GM19043 (cell line): ENCODE measurements around the gene SYT17.

ENCODE experiments used
- ATAC-seq: cut with Tn5 transposase; IDR thresholded peaks from one replicate; pipeline ENCODE4 v1.9.1; 2021; ENCODE audit warnings: low read depth; ENCODE audit not compliant: unreplicated experiment

SYT17 gene

DNA sequence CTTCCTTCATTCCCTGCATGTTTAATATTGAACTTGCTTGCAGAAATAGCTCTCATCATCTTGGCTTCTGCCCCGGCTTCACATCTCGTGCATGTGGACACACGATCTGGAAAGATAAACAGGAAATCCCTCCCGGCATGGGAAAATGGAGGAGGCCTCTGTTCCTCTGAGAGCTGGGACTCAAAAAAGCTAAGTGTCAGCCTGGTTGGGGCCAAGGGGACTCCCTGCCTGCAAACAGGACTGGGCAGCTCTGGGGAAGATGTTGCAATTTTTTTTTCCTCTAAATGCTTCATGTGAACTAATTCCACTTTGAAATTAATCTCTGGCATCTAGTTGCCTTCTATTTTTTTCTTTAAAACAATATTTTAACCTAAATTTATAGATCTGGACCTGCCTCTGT lies 29.4 kb upstream of the SYT17 start:
- ATAC-seq: no peak

DNA sequence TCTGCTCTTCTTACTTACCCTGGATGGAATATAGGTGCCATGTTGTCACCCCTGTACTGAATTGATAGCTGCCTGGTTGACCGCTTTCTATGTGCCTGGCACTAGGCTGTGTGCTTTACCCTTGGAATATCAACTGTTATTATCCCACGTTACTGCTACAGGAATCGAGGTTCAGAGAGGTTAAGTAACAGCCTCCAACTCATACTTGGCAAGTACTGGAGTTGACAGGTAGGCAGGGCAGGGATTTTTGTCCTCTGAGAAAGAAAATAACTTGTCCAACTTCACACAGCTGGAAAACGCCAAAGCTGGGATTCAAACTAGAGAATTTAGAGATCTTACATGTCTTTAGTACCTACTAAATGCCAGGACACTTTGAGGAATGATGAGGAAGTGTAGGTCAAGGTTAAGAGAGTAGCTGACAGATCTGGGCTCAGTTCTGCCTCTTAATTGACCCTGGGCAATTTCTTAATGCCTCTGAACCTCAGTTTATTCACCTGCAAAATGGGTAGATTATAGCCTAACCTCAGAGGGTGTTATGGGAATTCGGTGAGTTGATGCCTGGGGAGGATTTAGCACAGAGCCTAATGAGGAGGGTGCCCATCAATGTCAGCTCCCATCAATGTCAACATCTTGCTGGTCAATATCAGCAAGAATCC lies 28.5 kb upstream of the SYT17 start:
- ATAC-seq: no peak

DNA sequence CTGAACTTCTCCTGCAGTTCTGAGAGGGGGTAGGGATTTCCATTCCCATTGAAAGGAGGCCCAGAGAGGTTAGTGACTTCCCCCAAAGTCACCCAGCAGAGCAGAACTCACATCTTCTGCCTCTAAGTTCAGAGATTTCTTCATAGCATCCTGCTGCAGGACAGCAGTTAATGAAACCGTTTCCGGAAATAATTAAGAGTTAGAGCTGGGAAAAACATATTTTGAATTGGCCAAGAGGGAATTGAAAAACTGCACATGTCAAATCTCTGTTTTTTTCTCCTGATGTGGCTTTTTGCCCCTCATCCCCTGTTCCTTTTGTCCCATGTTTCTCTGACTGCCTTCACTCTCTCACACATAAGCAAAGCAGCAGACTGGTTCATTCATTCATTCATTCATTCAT lies 27.6 kb upstream of the SYT17 start:
- no peak for ATAC-seq

GRCh38 chr16:19142939-19143598 lies 25.0 kb upstream of the SYT17 start:
- no peak for ATAC-seq

DNA sequence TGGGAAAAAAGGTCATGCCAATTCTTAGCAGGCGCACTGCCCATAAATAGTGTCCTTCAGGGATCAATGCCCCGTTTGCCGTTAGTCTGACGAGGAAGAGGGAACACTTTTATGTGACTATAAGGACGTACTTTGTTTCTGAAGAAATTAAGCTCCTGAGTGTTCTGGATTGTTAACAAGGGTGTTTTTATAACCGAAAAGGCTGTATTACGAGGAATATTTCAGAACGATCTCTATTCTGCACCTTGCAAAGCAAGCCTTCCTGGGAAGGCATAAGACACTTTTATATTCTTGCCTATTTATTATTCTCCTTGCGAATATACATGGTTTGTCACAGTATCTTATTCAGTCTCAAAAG lies 24.5 kb upstream of the SYT17 start:
- ATAC-seq: no peak

- ATAC-seq: no peak
Observed at GRCh38 chr16:19145010-19145409, 23.0 kb upstream of the SYT17 start.

- no peak for ATAC-seq
Observed at GRCh38 chr16:19147126-19147525, 20.9 kb upstream of the SYT17 start.

- ATAC-seq: no peak
Observed at GRCh38 chr16:19147627-19148026, 20.4 kb upstream of the SYT17 start.

- ATAC-seq: no peak
Observed at GRCh38 chr16:19148189-19148588, 19.9 kb upstream of the SYT17 start.

DNA sequence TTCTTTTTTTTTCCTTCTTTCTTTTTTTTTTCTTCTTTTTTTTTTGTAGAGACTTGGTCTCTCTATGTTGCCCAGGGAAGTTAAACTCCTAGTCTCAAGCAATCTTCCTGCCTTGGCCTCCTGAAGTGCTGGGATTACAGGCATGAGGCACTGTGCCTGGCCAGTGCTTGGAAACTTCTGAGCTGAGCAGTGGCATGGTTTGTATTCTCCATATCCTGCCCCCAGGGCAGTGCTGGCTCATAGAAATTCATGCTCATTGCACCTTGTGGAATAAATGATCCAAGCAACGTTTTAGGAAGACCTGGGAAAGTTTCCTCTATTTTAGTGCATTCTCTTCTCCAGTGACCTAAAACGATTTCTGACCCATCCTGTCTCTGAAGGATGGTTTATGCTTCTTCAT lies 16.7 kb upstream of the SYT17 start:
- no peak for ATAC-seq

GRCh38 chr16:19152042-19152441 lies 16.0 kb upstream of the SYT17 start:
- ATAC-seq: no peak

- ATAC-seq: no peak
Observed at GRCh38 chr16:19153876-19154275, 14.2 kb upstream of the SYT17 start.

DNA sequence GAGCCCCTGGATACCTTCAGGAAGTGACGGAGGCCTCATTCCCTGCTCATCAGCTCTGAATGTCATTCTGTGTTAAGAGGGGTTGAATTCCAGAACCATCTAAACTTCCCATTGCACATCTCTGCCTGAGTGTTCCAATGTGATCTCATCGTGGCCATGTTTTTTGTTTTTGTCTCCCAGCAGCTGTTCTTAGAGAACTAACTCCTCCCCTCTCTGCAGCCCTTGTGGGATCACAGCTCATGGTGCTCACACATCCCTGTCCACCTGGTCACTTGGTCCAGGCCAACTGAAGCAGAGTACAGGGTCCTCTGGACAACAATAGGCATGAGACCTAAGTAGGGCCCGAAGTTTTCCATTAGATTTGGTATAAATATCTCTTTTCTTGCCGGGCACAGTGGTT lies 6.0 kb upstream of the SYT17 start:
- ATAC-seq: no peak

- ATAC-seq: no peak
Observed at GRCh38 chr16:19163215-19163614, 4.8 kb upstream of the SYT17 start.

DNA sequence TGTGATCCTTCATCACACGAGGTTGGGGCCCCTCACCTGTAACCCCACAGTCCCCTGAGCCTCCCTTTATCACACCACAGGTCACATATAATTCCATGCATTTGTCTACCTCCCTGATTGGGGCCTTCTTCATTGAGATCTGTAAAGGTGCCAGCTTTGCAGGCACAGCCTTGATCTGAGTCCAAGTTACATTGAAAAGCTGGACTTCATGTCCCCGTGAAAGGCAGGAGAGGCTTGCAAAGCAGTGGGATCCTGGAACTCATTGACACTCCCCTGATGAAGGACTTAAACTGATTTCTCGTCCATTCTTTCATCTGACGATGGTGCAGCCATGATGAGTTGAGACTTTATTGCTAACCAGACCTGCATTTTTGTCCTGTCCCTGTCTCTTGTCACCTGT lies 3.8 kb upstream of the SYT17 start:
- ATAC-seq: no peak

- ATAC-seq: no peak
Observed at GRCh38 chr16:19165101-19165500, 2.9 kb upstream of the SYT17 start.

- ATAC-seq: no peak
Observed at GRCh38 chr16:19166500-19166899, 1.5 kb upstream of the SYT17 start.

DNA sequence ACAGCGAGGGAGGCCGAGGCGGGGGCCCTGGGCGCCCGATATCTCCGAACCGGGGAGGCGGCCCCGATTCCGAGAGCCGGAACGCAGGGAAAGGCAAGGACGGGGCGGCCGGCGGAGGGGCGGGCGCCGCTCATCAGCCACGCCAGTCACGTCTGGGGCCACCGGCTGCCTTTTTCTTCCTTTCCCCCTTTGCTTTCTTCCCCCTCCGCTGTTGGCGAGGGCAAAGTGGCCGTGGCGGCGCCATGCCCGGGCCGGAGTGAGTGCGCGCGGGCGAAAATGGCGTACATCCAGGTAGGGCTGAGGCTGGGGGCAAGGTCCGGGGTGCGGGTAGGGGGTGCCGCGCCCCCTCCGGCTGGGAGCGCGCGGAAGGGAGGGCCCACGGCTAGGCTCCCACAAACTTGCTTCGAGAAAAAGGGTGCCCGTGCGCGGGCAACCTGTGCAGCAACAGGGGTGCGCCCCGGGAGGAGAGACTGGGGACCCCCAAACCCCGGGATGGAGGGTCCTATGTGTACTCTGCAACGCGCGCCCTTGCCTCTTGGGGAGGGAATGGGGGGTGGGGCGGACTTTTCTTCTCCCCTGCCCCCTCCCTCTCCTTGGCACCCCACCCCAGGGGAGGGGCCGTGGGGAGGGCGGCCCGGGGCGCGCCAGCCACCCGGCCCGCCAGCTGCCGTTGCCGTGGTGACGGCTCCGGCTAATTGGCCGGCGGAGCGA lies 486 bp downstream of the SYT17 start:
- ATAC-seq: no peak

DNA sequence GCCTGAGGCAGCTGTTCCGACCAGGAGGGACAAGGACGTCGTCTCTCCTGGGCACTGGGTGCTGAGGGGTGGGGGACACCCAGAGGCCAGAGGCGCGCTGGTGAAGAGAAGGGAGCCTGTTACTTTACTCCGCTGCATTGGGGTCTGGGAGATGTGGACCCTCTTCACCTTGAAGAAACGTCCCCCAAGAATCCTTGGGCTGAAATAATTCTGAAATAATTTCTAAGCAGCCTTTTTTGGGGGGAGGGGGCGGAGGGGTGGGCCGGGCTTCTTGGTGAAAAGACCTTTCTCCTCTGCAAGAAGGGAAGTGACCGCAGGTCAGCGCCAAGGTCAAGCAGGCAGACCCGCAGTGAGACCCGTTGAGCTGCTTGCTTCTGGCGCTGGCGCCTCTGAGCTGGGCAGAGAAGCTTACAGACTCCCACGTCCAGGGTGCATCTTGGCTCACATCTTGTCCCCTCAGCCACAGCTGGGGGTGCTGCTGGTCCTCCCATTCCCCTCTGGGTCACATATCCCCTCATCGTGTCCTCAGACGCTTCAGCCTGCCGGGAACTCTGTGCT lies 1.1 kb downstream of the SYT17 start:
- no peak for ATAC-seq

GRCh38 chr16:19170043-19170655 lies 2.1 kb downstream of the SYT17 start:
- ATAC-seq: no peak

DNA sequence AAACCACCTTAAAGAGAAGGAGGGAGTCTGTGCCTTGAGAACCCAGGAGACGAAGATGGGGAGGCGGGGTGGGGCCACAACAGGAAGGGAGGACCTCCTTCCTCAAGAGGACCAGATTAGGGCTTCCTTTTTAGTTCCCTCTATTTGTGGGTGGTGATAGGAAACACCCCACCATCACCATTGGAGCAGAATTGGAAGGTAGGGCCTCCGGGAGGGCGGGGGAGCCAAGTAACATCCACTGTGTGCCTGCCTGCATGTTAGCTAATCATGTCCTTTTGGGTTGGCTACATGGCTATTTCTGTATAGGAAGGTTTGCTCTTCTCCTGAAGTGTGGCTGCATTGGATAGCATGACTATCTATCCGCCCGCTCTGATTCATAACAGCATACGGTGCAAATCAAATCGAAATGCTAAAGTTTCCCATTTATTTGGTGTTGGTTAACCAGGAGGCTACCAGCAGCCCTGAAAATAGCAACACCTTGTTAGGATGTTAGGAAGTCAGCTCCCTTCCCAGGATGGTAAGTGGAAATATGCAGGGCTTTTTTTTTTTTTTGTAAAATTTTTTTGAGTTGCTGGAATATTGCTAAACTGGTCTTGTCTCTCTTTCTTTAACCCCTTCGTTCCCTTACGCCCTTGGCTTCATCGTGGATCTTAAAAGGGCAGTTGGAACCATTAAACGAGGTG lies 4.2 kb downstream of the SYT17 start:
- no peak for ATAC-seq
